Lung (tissue), 12 donors: ENCODE results near the gene WDR33. TPM values are rescaled to one million over a fixed set of nuclear protein-coding genes. Genes with fewer than 3 reads are reported as not detected.

Source experiments
- ATAC-seq: fragments of 200-7000 bp; cut with Tn5 transposase; one replicate; pipeline ENCODE4 v1.9.1; 2020; ENCODE audit warnings: moderate number of reproducible peaks; ENCODE audit not compliant: insufficient read depth, low FRiP score
- DNase-seq, 3 donors: peaks; one replicate each; pipeline ENCODE4 v3.0.0-alpha.2; 2013 to 2017
- H3K27ac ChIP-seq, 2 donors: one replicate each; pipeline ENCODE4 v1.5.1; 2013; ENCODE audit warnings: mild to moderate bottlenecking in 2 of 2, moderate library complexity in 2 of 2, control low read depth in 1 of 2, inconsistent platforms in 1 of 2, low read depth in 1 of 2, low read length in 1 of 2
- H3K27me3 ChIP-seq, 3 donors: one replicate each; pipeline ENCODE4 v1.5.1; 2013; ENCODE audit warnings: low read length in 2 of 3; ENCODE audit not compliant: control insufficient read depth in 3 of 3, insufficient read depth in 3 of 3
- H3K36me3 ChIP-seq, 4 donors: one replicate each; pipeline ENCODE4 v1.5.1; 2013; ENCODE audit warnings: low read length in 4 of 4, mild to moderate bottlenecking in 1 of 4, moderate library complexity in 1 of 4; ENCODE audit not compliant: control insufficient read depth in 4 of 4, insufficient read depth in 4 of 4
- H3K4me1 ChIP-seq, 5 donors: one replicate each; pipeline ENCODE4 v1.5.1; 2013; ENCODE audit warnings: low read length in 5 of 5, mild to moderate bottlenecking in 2 of 5, moderate library complexity in 1 of 5; ENCODE audit not compliant: control insufficient read depth in 5 of 5, insufficient read depth in 5 of 5
- H3K4me3 ChIP-seq: one replicate; pipeline ENCODE4 v1.5.1; 2013; ENCODE audit warnings: mild to moderate bottlenecking, control low read depth, moderate library complexity
- H3K9ac ChIP-seq, 2 donors: one replicate each; pipeline ENCODE4 v1.5.1; 2013; ENCODE audit warnings: low read length in 2 of 2, control low read depth in 1 of 2; ENCODE audit not compliant: insufficient read depth in 1 of 2
- H3K9me3 ChIP-seq, 4 donors: one replicate each; pipeline ENCODE4 v1.5.1; 2013; ENCODE audit warnings: low read length in 3 of 4, mild to moderate bottlenecking in 1 of 4, moderate library complexity in 1 of 4; ENCODE audit not compliant: control insufficient read depth in 4 of 4, insufficient read depth in 3 of 4
- WGBS, 2 donors: extraction: QIAGEN DNeasy Blood & Tissue Kit; methylation state at CpG; one replicate each; pipeline ENCODE4 v1.1.7; 2013; 5-methylcytosine and 5-hydroxymethylcytosine counted together
- polyA plus RNA-seq, 2 donors: library from polyadenylated mRNA; stranded (reverse); fragments of 200-250 nt; gene quantifications; one replicate each; pipeline ENCODE4 v1.2.1, GENCODE V29; 2013
- total RNA-seq, 2 donors: library from RNA; depleted of rRNA in 1 of 2; stranded (reverse); fragments of >200 nt in 1 of 2; gene quantifications; one replicate each; pipeline ENCODE4 v1.2.1, GENCODE V29; 2014 to 2021
- TF ChIP-seq, protein P1 (sequence below): IDR thresholded peaks from 2 replicates; pipeline ENCODE4 v1.5.1; 2012; ENCODE audit warnings: mild to moderate bottlenecking; ENCODE audit errors: control extremely low read depth, extremely low read depth
- donor health status: control.
- donor health status: control.
- donor health status: Bipolar disorder and iron deficiency.
- donor health status: healthy.
- donor health status: DM: yes; HTN: yes; CAD: no.

The WDR33 gene
- total and polyA plus RNA-seq, 4 donors: 11.6 to 93.0 (median 29.2) TPM

DNA sequence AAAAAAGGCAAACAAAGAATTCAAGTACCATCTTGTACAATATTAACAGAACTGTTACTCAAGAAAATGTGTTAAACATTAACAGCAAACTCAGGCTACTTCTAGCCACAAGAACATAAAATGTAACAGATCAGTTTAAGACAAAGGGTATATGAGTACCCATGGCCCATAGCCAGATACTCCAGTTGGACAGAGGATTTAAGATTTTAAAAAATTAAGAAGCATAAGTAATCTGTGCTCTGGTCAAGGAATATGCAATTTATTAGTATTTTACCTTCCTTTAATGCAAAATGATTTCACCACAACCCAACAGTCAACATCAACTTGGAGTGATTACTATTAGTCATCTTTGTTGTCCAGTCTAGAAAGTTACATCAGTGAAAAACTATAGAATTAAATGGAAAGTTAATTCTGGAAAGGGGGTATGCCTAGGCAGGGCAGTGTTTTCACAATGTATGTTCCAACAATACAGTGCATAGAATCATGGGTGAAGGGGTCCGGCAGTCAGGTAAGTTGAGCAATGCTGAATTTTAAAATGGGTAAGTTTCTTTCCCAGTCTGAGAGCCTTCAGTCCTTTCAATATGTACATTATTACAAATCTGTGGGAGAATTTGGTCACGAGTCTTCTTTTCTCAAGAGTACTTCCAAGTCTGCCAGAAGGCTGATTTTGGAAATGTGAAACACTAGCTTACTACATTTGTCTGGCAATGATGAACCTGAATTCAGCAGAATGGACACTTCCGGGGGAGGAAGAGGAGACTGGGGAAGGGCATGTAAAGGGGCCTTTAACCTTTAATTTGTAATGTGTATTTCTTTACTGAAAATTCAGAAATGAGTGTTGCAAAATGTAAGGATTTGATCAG is 75.2 kb downstream of the WDR33 start:
- H3K9me3 ChIP-seq: no peaks in the 10 kb centered on the region
- H3K4me1 ChIP-seq: peaks cover 2 to 15% (median 8%) of the 10 kb centered on the region in 5 donors
- no peak overlapping the region for H3K4me3 ChIP-seq
- H3K36me3 ChIP-seq: peaks cover 0 to 3% (median 1%) of the 10 kb centered on the region in 4 donors
- TF ChIP-seq, protein P1, sequence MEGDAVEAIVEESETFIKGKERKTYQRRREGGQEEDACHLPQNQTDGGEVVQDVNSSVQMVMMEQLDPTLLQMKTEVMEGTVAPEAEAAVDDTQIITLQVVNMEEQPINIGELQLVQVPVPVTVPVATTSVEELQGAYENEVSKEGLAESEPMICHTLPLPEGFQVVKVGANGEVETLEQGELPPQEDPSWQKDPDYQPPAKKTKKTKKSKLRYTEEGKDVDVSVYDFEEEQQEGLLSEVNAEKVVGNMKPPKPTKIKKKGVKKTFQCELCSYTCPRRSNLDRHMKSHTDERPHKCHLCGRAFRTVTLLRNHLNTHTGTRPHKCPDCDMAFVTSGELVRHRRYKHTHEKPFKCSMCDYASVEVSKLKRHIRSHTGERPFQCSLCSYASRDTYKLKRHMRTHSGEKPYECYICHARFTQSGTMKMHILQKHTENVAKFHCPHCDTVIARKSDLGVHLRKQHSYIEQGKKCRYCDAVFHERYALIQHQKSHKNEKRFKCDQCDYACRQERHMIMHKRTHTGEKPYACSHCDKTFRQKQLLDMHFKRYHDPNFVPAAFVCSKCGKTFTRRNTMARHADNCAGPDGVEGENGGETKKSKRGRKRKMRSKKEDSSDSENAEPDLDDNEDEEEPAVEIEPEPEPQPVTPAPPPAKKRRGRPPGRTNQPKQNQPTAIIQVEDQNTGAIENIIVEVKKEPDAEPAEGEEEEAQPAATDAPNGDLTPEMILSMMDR: no peak
- DNase-seq (peak in 2 of 3 donors; percentile 50 to 74), ATAC-seq (peak; percentile 49)
- H3K27me3 ChIP-seq: no peaks in the 10 kb centered on the region
- no peak overlapping the region for H3K9ac ChIP-seq
- no peak overlapping the region for H3K27ac ChIP-seq
- WGBS, 2 donors: 73 to 81% methylated on average over 3 of the region's 3 CpGs

DNA sequence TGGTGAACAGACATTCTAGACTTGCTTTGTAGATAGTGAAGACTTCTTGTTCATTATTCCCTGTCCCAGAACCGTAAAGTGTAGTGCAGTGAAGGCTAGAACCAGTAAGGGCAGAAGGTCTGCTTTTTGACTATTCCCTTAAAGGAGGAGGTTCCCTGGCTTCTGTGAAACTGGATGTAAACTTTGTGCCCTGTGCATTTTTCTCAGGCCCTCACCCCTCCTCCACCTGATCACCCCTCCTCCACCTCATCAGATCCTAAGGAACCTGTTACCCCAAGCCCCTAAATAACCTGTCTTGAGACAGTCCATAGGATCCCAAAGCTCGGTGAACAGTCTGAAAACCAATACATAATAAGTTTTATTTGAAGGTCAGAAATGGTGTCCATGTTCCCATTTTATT is 75.9 kb downstream of the WDR33 start:
- peak overlapping the region in 1 of 2 donors; percentile 0 for H3K9ac ChIP-seq
- no peak for ATAC-seq
- H3K36me3 ChIP-seq: peaks cover 0 to 3% (median 0%) of the 10 kb centered on the region in 4 donors
- peaks cover 0 to 15% (median 8%) of the 10 kb centered on the region in 5 donors for H3K4me1 ChIP-seq
- no peak overlapping the region for H3K4me3 ChIP-seq
- no peaks in the 10 kb centered on the region for H3K9me3 ChIP-seq
- 70 to 87% methylated on average over 2 of the region's 2 CpGs for WGBS, 2 donors
- peak; percentile 37 to 65 (median 43) for DNase-seq
- TF ChIP-seq, protein P1: no peak
- peak overlapping the region; percentile 40 to 64 for H3K27ac ChIP-seq
- no peaks in the 10 kb centered on the region for H3K27me3 ChIP-seq

DNA sequence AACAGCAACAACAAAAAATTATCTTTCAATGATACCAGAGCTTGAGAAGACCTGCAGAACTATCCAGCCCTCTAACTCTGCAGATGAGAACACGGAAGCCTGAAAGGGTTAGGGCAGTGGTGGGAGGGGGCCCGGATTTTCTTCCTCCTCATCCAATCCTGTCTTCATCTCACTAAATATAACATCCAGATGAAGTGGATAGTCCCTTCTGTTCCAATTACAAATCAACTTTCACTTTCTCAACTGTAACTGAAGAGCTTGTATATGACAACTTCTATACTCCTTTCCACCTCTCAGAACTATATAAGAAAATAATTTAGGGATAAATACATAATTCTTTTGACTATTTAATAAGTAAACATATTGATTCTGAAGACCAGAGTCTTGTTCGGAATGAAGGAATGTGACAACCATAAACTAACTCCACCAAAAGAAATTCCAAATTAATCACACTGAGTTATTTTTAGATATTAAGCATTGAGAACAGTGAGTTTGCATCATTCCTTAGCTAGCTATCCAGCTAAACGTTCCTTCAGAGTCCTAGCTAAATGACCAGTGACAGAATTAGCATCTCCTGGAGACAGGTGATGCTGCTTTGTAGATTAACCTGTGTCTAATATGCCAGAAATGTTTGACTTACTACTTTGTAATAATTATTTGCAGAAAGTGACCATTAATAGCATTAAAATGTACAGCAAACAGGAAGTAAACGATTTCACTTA is 77.0 kb downstream of the WDR33 start:
- TF ChIP-seq, protein P1: no peak
- 46 to 69% methylated on average over 5 of the region's 5 CpGs for WGBS, 2 donors
- H3K36me3 ChIP-seq: peaks cover 0 to 3% (median 0%) of the 10 kb centered on the region in 4 donors
- H3K4me3 ChIP-seq: no peak overlapping the region
- DNase-seq (peak in 2 of 3 donors; percentile 15 to 30), ATAC-seq (no peak)
- peak overlapping the region in 1 of 2 donors; percentile 71 for H3K9ac ChIP-seq
- no peaks in the 10 kb centered on the region for H3K27me3 ChIP-seq
- H3K4me1 ChIP-seq: peaks cover 0 to 15% (median 12%) of the 10 kb centered on the region in 5 donors
- H3K27ac ChIP-seq: peak overlapping the region in 1 of 2 donors; percentile 87
- no peaks in the 10 kb centered on the region for H3K9me3 ChIP-seq
